GOT3 (cell line): ENCODE results near the gene ISOC2.

ENCODE experiments used
- DNase-seq: peaks from one replicate; lab custom pipeline; 2025; ENCODE audit warnings: mixed read lengths; lab: John Stamatoyannopoulos, UW

Gene ISOC2

GRCh38 chr19:55477905-55478304 is 16.5 kb upstream of the ISOC2 start:
- no peak for DNase-seq

DNA sequence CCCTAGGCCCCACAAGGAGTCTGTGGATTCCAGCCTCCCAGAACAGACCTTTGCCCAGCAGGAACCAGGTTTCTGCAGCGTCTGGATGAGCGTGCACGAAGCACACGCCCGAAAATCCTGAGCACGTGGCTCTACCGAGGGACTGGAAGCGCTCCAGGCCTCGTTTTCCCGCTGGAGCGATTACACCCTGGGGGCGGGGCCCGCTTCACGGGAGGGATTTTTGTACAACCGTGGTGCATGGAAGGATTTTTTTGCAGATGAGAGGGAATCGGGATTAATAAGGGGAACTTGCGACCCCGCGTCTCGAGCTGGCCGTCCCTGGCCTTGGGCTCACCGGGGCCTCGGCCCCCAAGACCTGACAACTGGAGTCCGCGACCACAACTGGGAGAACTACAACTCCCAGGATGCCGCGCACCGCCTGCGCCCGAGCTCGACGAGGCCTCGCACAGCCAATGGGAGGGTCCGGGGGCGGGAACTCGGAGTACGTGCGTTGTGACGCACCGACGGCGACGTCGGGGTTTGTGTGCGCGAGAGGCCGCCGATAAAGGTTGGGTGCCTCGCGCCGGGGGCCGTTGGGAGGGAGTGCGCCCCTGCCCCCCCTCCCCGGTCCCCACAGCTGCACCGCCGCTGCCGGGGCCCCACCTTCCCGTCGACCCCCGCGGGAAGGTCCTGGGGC is 14.8 kb upstream of the ISOC2 start, which contains the start of gene ZNF628:
TSS of gene ZNF628 (plus strand) at position 518 of the 676 bp plus-strand sequence. CDS start 3,294 bp downstream, outside the sequence.
- peak; percentile 93 for DNase-seq

- no peak for DNase-seq
These were observed 13.1 kb upstream of the ISOC2 start for GRCh38 chr19:55474269-55475265.

GRCh38 chr19:55473225-55474012 is 12.0 kb upstream of the ISOC2 start:
- no peak for DNase-seq

GRCh38 chr19:55472463-55472862 is 11.0 kb upstream of the ISOC2 start:
- DNase-seq: no peak

GRCh38 chr19:55471266-55471665 is 9.8 kb upstream of the ISOC2 start:
- no peak for DNase-seq

DNA sequence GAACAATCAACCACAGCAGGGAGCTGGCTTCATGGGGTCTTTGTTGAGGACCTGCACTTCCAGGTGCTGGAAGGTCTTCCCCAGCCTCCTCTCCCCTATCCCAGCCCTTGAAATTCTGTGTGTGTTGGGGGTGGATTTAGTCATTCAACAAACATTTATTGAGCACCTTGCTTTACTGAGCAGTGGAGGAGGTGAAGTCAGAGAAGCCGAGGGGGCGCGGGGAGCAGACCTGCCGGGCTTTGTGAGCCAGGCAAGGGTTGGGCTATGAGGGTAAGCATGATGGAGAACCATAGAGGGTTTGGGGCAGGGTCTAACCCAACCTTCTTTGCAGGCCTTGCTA is 6.6 kb upstream of the ISOC2 start:
- DNase-seq: no peak

DNA sequence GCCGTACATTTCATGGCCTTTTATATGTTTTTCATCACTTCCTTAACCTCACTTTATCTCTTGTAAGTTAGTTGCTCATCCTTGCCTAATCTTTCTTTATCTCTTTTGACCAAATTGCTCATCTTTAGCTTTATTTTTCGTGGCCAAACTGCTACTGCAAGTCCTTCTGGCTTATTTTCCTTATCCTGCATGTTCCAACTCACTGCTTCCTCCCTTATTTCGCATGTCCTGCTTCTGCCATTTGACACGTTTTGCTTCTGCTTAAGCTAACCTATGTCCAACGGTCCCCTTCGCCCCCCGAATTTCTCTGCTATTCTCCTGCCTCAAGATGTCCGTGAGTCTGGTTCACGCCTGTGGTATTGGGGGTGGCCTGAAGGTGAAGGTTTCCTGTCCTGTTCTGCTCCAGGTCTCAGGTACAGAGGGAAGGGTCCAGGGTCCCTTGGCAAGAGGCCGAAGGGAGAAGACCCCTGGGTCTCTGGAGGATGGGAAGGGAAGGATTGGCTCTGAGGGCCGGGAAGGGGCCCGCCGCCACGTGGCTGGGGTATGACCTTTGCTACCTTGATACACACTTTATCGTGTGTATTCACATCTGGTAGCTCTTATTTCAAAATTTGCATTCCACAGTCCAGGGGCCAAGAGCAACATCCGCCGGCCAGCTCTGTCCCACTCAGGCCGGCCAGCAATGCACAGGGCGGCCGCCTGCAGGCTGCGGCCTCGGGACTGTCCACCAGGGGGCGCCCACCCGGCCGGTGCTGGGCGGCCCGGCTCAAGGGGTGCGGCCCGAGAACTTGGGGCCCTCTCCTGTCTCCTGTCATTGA is 6.0 kb upstream of the ISOC2 start:
- DNase-seq: no peak

DNA sequence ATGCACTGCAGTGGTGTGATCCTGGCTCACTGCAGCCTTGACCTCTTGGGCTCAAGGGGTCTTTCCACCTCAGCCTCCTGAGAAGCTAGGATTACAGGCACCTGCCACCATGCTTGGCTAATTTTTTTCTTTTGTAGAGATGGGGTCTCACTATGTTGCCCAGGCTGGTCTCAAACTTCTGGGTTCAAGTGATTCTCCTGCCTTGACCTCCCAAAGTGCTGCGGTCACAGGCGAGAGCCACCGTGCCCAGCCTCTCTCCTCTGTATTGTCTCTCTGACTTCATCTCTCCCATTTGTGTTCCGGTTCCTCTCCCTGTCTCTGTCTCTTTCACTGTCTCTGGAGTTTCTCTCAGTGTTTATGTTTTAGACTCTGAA is 4.8 kb upstream of the ISOC2 start:
- DNase-seq: no peak

DNA sequence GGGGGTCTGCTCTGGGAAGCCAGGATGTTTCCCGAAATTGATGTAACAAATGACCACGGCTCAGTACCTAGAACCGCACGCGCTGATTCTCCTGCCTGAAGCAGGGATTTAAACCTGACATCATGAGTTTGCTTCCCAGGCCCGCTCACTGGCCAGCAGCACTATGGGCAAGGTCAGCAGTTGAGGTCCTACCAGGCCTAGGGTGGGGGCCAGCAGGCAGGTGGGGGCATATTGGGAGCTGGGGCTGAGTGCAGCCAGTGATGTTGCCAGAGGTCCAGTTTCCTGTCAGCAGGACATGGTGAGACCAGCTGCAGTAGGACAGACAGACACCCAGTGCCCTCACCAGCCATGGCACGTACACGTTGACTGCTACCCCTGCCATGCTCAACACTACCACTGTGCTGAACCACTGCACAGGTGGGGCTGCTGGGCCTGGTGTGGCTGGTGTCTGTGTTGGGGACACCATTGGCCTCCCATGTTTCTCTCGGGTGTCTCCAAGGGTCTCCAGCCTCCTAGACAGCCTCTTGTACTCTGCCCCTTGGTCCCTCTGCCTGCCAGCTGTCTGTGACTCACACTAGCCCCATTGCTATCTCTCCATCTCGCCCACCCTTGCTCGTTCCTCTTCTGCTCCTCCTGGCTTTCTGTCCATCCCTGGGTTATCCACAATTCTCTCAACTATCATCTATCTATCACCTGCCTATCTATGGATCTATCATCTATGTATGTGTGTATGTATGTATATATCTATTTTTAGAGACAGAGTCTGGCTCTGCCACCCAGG is 4.2 kb upstream of the ISOC2 start:
- DNase-seq: no peak

DNA sequence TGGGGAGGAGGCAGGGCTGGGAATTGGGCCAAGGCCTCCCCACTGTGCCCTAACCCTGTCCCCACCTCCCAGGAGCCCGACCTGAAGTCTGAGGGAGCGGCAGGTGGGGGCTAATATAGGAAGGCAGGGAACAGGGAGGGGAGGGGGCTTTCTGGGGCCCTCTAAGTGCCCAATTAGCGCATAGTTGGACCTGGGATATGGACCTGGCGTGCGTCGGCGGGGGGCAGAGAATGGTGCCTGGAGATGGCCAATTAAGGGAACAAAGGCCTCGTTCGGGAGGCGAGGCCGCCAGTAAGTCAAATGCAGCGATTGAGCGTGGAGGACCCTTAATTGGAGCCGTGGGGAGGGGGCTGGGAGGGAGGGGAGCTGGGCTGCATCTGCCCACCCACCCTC is 3.2 kb upstream of the ISOC2 start, which contains the start of gene C19orf85:
TSS of gene C19orf85 (minus strand) at position 90 of the 393 bp plus-strand sequence. CDS start 197 bp downstream, outside the sequence.
- no peak for DNase-seq

DNA sequence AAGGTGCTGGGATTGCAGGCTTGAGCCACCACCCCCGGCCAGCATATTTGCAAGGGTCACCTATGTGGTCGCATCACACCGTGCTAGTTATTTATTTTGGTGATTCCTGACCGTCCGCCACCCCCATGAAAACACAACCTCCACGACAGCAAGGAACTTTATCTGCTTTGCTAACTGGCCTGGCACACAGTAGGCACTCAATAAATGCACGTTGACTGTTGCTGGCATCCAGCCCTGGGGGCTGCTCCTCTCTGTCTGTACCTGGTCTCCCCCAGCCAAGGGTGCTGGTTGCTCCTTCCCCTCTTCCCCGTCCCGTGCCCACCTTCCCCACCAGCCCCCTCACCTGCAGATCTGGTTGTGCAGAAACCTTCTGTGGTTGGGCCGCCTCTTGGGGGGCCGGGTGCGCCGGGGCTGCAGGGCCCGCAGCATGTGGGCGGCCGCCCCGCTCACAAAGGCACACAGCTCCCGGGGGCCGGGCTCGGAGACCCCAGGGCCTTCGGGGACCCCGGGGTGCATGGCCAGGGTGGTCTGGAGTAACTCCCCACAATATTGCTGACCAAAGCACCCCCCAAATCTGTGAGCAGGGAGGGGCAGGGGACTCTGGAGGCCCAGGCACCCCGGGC is 2.7 kb upstream of the ISOC2 start:
- no peak for DNase-seq

DNA sequence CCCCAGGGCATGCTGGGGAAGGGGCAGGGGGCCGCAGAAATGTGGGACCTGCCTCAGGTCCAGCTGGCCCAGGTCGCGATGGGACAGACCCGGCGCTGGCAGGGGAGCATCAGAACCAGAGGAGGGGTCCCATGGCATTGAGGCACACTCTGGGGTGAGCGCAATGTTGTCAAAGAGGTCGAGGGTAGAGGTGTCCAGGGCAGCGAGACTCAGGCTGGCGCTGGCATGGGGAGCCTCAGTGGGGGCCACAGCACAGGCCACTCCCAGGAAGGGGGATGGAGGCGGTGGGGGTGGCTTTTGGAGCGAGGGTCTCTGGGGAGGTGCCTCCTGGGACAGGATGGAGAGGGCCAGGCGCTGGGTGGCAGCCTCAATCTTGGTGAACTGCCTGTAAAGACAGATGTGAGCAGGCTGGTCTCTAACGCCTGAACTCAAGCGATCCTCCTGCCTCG is 2.2 kb upstream of the ISOC2 start:
- DNase-seq: no peak

DNA sequence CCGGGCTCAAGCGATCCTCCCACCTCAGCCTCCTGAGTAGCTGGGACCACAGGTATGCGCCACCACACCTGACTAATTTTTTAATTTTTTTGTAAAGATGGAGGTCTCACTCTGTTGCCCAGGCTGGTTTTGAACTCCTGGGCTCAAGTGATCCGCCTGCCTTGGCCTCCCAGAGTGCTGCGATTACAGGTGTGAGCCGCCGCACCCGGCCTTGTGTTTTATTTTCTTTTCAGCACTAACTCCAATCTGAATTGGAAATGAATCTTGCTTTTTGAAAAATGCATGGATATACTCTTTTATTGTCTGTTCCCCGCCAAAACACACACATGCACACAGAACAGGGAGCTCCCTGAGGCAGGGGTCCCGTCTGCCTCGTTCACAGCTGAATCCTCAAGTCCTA is 1.3 kb upstream of the ISOC2 start:
- DNase-seq: no peak

- DNase-seq: no peak
These were observed 658 bp upstream of the ISOC2 start for GRCh38 chr19:55461974-55462626.

- DNase-seq: no peak
These were observed 678 bp downstream of the ISOC2 start for GRCh38 chr19:55460670-55461258.

DNA sequence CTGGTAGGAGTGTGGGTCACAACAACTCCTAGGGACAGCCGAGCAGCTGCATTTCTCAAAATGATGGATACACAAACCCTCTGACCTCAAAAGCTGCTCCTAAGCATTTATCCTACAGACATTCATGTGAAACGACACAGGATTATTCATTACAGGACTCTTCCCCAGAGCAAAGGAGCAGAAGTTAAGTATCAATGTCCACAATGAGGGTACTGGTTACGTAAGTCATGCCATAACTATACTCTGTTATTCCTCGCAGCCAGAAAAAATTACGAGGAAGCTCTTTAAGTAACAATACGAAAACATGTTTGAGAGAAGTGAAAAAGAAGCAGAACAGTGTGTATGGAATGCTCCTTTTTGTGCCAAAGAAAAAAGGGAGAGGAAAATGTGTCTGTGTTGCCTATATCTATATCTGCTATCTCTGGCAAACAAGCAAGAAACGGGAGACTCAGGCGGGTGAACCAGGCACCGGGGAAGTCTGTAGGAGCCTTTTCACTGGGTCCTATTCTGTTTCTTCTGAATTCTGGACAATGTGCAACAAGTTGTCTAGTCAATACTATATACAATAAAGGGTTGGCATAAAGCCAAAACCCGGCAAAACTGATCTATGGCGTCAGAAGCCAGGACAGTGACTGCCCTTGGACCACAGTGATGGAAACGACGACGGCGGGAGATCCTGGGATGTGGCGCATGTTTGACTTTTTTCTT is 1.3 kb downstream of the ISOC2 start:
- DNase-seq: no peak

DNA sequence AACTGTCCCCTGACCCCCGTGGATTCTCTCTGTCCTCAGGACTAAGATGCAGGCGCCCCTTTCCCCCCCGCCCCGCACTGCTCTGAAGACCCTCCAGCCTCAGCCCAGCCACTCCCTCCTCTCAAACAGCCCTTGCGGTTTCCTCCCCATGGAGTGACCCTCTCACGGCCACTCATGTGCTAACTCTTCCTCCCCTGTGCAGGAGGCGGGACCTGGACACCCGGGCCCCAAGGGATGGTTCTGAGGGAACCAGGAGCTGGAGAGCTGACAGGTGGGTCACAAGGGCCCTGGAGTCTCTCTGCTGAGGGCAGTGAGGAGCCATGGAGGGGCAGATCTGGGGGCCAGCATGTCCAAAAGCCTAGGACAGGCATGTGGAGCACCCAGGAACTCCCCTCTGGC is 1.9 kb downstream of the ISOC2 start:
- DNase-seq: no peak
